GM18498 (cell line): ENCODE data around the gene FOXO1.
A peak's percentile ranks its signal among the peaks of the same experiment; 100 is the strongest.

ENCODE experiments used
- ATAC-seq: cut with Tn5 transposase; IDR thresholded peaks from one replicate; pipeline ENCODE4 v1.9.1; 2021; ENCODE audit warnings: mild to moderate bottlenecking, moderate library complexity; ENCODE audit not compliant: unreplicated experiment

FOXO1 gene

GRCh38 chr13:40666933-40667621 lies 636 bp upstream of the FOXO1 start:
- peak; percentile 21 for ATAC-seq

- ATAC-seq, result peak; percentile 3
Measured at GRCh38 chr13:40665126-40666044, 1.1 kb downstream of the FOXO1 start.

GRCh38 chr13:40664350-40665125 lies 1.9 kb downstream of the FOXO1 start:
- ATAC-seq, result peak; percentile 31

- peak; percentile 30 for ATAC-seq
Measured at GRCh38 chr13:40664100-40664349, 2.4 kb downstream of the FOXO1 start.

GRCh38 chr13:40662866-40663265 lies 3.6 kb downstream of the FOXO1 start:
- ATAC-seq, result no peak

GRCh38 chr13:40661875-40662665 lies 4.4 kb downstream of the FOXO1 start:
- ATAC-seq, result no peak

- ATAC-seq, result no peak
Measured at GRCh38 chr13:40660692-40661091, 5.7 kb downstream of the FOXO1 start.

GRCh38 chr13:40660141-40660664 lies 6.2 kb downstream of the FOXO1 start:
- no peak for ATAC-seq

- ATAC-seq, result no peak
Measured at GRCh38 chr13:40657951-40658350, 8.5 kb downstream of the FOXO1 start.

GRCh38 chr13:40657307-40657706 lies 9.1 kb downstream of the FOXO1 start:
- no peak for ATAC-seq

GRCh38 chr13:40656358-40656757 lies 10.1 kb downstream of the FOXO1 start:
- no peak for ATAC-seq

- no peak for ATAC-seq
Measured at GRCh38 chr13:40653527-40654318, 12.7 kb downstream of the FOXO1 start.

GRCh38 chr13:40652588-40652940 lies 13.9 kb downstream of the FOXO1 start:
- peak; percentile 52 for ATAC-seq

- ATAC-seq, result peak; percentile 58
Measured at GRCh38 chr13:40651866-40652587, 14.4 kb downstream of the FOXO1 start.

GRCh38 chr13:40648841-40649240 lies 17.6 kb downstream of the FOXO1 start:
- no peak for ATAC-seq

- ATAC-seq, result no peak
Measured at GRCh38 chr13:40648040-40648439, 18.4 kb downstream of the FOXO1 start.

GRCh38 chr13:40644838-40645604 lies 21.4 kb downstream of the FOXO1 start:
- no peak for ATAC-seq

GRCh38 chr13:40640845-40641458 lies 25.5 kb downstream of the FOXO1 start:
- no peak for ATAC-seq
